Activated CD8-positive, alpha-beta memory T cell treated with anti-CD3 and anti-CD28 coated beads, Interleukin-2, amount 50 U/mL, for 4 hours (primary cell): ENCODE data around the gene SH3GL1.

Experiments
- DNase-seq: peaks from one replicate; pipeline ENCODE4 v3.0.0-alpha.2; 2020

SH3GL1 gene

GRCh38 chr19:4431808-4432674 is 31.7 kb upstream of the SH3GL1 start:
- no peak for DNase-seq

- DNase-seq, result no peak
These were observed 30.9 kb upstream of the SH3GL1 start for GRCh38 chr19:4431296-4431695.

GRCh38 chr19:4430760-4431159 is 30.4 kb upstream of the SH3GL1 start:
- DNase-seq, result no peak

GRCh38 chr19:4429771-4430171 is 29.4 kb upstream of the SH3GL1 start:
- DNase-seq, result no peak

- DNase-seq, result no peak
These were observed 28.9 kb upstream of the SH3GL1 start for GRCh38 chr19:4429256-4429655.

GRCh38 chr19:4428326-4428975 is 28.1 kb upstream of the SH3GL1 start:
- no peak for DNase-seq

GRCh38 chr19:4425537-4425936 is 25.2 kb upstream of the SH3GL1 start:
- no peak for DNase-seq

GRCh38 chr19:4423416-4424126 is 23.2 kb upstream of the SH3GL1 start:
- DNase-seq, result no peak

GRCh38 chr19:4416268-4416667 is 15.9 kb upstream of the SH3GL1 start:
- no peak for DNase-seq

- no peak for DNase-seq
These were observed 15.0 kb upstream of the SH3GL1 start for GRCh38 chr19:4415352-4415751.

GRCh38 chr19:4414800-4415321 is 14.5 kb upstream of the SH3GL1 start:
- no peak for DNase-seq

- no peak for DNase-seq
These were observed 13.9 kb upstream of the SH3GL1 start for GRCh38 chr19:4414144-4414799.

- no peak for DNase-seq
These were observed 13.2 kb upstream of the SH3GL1 start for GRCh38 chr19:4413588-4413987.

GRCh38 chr19:4409123-4409933 is 9.0 kb upstream of the SH3GL1 start:
- no peak for DNase-seq

GRCh38 chr19:4406626-4407025 is 6.3 kb upstream of the SH3GL1 start:
- no peak for DNase-seq

- DNase-seq, result no peak
These were observed 5.6 kb upstream of the SH3GL1 start for GRCh38 chr19:4405977-4406376.

- no peak for DNase-seq
These were observed 2.8 kb upstream of the SH3GL1 start for GRCh38 chr19:4403005-4403761.

- peak; percentile 99 for DNase-seq
These were observed 2.0 kb upstream of the SH3GL1 start, which contains the start of gene CHAF1A for GRCh38 chr19:4402171-4403004. TSS of gene CHAF1A (plus strand) at chr19:4402640. CDS start at chr19:4402763, 123 bp downstream.

- no peak for DNase-seq
These were observed 1.4 kb upstream of the SH3GL1 start for GRCh38 chr19:4401769-4402170.

- DNase-seq, result no peak
These were observed 574 bp downstream of the SH3GL1 start for GRCh38 chr19:4399812-4400134.
